CD4-positive, alpha-beta T cell treated with Interleukin-21 for 1 hour (primary cell): ENCODE measurements around the gene SRCIN1.

Experiments
- DNase-seq: peaks from one replicate; pipeline ENCODE4 v3.0.0-alpha.2; 2020

The SRCIN1 gene

DNA sequence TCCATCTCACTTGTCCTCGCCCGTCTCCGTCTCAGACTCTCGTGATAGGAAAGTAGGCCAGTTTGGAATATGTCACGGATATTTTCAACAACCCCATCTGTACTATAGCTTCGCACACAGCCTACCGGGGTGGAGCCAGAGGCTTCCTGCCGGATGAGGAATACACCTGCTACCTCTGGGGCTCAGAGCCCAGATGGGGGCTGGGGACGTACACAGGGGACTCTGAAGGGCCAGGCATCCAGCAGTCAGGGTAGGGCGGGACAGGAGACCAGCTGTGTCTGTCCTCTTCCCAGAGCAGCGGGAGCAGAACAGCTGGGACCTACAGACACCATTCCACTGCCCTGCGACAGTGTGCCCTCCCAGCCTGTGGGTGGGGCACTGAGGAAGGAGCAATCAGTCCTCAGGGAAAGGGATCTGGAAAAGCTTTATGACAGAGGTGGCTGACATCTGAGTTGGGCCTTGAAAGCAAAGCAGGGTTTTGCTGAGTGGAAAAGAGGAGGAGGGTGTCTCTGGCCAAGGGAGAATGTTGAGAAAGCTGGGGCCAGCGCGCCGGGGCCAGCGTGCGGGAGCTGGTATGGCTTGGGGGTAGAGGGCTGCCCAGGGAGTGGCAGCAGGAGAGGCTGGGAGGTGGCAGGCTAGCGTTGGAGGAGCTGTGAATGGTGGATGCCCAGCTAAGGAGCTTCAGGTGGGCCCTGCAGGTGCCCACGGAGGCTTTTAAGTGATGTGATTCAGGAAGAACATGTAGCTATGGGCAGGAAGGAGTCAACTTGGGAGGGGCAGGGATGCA is 11.5 kb upstream of the SRCIN1 start:
- DNase-seq = no peak

DNA sequence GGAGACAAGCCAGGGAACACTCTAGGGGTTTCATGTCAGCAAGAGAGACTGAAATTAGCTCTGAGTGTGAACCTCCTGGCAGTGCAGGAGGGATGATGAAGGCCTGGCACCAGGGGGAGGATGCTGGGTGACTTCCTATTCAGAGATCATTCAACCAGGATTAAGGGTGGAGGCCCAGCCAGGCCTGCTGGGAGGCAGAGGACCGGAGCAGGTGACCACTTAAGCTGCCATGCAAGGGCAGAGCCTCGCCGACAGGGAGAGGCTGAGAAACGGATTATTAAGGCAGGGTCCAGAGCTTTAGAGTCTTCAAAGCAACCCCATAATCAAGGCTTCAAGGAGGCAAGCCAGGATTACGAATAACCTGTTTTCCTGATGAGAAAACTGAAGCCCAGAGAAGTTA is 10.6 kb upstream of the SRCIN1 start:
- DNase-seq = no peak

DNA sequence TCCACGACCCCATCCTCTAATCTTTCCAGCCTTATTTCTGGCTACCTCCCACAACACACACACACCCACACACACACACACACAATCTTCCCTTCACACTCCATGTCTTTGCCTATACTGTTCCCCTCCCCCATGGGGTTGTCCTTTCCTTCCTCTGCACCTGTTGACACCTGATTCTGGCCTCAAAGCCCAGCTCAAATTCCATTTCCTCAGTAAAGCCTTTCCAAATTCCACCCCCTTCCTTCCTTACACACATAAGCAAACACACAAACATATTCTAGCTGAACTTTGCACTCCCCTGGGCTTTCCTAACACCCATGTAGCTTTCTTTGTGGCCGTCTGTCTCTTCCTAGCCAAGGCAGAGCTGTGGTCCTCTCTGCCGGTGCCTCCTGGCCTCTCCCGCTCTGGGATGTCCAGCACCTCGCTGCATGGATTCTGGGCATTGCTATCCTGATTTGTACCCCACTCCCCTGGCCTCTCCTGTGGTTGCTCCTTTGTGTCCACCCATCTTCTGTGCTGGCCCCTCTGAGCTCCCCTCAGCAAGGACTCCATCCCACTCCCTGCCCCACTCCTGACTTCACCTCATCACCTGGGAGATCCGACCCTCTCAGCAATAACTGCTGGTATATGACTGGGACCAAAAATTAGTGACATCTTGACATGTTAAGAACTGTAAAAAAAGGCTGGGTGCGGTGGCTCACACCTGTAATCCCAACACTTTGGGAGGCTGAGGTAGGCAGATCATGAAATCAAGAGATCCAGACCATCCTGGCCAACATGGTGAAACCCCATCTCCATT is 8.4 kb upstream of the SRCIN1 start:
- DNase-seq = no peak

DNA sequence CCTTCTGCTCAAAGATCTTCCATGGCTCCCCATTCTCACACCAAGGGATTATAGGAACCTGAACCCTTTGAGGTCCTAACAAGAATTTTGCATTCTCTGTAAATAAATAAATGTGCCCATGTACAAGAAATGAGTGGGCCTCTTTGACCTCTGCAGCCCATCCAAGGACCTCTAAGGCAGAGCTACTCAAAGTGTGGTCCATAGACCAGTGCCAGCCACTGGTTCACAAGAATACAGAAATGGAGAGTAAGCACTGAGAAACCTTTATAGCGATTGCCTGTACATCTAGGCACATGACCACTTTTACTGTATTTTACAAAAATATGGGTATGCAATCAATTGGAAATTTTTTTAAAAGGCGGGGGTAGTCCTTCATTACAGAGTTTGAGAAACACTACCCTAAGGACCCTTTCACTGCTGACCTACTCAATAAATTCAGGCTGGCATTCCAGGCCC is 7.8 kb upstream of the SRCIN1 start:
- DNase-seq = no peak

DNA sequence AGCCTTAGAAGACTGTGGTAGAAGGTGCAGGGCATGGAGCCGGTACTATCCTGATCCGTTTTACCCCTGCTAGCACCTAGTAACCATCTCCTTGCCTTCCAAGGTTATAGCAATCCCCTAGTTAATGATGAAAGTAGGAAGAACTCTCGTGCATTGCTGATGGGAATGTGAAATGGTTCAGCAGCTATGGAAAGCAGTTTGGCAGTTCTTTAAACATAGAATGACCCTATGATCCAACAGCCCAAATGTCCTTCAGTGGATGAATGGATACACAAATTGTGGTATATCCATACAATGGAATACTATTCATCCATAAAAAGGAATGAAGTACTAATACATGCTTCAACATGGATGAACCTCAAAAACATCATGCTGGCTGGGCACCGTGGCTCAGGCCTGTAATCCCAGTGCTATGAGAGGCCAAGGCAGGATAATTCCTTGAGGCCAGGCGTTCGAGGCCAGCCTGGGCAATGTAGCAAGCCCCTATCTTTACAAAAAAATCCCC is 6.2 kb upstream of the SRCIN1 start:
- no peak for DNase-seq

DNA sequence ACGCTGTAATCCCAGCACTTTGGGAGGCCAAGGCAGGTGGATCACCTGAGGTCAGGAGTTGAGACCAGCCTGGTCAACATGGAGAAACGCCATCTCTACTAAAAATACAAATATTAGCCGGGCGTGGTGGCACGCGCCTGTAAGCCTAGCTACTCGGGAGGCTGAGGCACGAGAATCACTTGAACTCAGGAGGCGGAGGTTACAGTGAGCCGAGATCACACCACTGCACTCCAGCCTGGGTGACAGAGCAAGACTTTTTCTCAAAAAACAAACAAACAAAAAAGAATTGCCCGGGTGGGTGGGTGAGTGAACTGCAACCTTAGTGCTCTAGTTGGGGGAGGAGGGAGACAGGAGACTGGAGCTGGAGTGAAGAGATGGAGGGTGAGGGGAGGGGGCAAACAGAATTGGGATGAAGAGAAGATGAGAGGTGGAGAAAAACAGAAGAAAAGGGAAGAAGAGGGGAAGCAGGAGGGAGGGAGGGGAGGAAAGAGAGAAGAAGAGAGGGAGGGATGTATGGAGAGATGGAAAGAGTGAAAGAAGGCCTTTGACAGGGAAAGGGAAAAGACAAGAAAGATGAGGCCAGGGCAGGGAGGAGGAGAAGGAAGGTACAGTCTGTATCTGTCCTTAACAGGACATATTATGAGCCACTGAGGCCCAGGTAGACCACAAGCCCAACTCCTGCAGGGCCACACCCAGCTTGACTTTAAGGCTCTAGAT is 5.5 kb upstream of the SRCIN1 start:
- DNase-seq = no peak

DNA sequence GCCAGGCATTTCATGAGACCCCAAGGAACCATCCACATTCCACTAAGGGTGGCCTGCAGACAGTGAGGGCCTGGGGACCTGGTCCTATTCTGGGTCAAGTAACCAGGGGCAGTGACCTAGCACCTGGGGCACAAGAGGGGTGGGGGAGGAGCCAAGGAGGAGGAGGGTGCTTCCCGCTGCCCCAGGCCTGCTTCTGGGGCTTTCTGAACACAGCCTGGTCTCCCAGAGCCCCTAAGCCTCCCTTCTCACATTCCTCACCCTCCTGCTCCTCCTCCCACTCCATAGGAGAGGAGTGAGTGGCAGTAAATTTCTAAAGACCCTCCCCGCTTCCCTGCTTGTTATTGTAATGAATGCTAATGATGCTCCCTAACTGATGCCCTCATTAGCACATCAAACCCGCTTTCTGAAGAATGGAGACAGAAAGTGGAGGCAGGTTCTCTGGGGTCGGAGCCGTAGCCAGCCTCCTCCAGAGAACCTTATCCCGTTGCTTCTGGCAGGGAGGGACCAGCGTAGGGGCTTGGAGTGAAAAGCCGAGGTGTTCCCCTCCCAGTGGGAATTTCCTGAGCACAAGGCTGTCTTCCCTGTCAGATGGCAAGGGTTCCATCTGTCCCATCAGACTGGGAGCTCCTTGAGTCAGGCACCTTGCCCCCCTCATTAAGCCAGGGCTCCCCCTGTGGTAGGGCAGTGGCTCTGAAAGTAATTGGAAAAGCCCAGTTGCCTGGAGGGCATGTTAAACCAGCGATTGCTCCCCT is 3.7 kb upstream of the SRCIN1 start:
- no peak for DNase-seq

DNA sequence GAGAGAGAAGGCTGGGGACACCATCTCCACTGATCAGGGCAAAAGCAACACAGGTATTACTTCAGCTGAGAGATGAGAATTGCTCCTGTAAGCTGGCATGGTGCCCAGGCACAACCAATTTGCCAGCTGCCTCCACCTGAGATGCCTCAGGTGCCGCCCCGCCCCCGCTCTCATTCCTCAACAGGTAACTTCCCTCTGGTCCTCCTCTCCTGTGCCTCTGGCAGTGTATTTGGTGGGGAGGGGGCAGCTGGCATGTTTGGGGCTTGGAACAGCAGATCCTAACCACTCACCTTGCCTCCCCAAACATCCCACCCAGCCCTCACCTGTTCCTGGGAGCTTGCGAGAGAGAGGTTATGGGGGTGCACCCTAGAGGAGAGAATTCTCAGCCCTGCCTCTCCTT is 2.9 kb upstream of the SRCIN1 start:
- no peak for DNase-seq

DNA sequence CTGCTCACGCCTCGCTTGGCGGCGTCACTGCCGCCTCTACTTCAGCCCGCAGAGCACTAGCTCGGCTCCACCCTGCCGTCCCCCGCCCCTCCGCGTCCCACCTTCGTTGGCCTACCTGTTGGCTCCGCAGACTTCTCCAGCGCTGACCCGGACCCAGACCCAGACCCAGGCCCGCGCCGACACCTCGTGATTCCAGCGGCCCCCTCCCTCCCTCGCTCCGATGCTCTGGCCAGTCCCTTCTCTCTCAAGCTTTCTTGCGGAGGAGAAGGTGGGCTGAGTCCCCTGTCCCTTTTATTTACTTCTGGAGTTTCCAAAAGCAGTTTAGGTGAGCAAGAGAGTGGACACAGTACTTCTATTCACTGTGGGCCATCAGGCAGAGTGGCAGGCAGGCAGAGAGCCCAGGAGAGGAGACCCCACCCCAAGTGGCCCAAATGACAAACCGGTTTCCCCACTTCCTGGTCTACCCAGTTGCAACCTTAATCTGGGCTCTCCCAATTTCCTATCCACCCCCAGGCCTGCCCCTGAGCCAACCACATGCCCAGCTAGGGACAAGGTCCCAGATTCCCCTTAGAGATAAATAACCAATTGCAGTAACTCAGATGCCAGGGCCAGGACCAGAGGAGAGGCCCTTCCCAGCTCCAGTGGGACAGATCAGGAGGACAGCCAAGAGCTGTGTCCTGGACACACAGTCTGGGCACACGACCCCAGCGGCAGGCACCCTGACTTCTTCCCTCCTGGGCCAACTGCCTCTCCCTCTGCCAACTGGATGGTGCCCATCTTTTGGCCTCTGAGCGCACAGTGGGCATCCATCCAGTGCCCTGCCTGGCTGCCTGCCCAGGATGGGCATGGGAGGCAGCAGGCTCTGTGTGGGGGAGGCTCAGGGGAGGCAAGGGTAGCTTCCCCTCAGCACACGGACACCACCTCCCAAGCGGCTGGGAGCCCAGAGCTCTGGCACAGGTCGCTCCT is 1.2 kb upstream of the SRCIN1 start:
- no peak for DNase-seq

DNA sequence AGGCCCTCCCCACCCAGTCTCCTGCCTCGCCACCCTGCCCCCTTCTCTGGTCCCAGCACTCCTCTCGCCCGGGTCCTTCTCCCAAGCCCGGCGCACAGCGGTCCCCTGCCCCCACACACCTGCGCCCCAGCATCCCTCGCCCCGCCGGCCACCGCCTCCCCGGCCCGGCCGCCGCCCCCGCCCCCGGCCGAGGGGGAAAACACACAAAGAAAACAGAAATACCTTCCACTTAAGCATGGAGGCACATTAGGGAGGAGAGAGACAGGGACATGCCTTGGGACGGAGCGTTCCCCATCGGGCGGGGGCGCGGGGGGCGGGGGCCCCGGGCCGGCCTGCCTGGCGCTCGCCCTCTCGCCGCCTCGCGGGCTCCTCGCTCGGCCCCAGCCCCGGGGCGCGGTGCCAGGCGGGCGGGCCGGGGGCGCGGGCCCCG is 326 bp downstream of the SRCIN1 start:
- DNase-seq = no peak

DNA sequence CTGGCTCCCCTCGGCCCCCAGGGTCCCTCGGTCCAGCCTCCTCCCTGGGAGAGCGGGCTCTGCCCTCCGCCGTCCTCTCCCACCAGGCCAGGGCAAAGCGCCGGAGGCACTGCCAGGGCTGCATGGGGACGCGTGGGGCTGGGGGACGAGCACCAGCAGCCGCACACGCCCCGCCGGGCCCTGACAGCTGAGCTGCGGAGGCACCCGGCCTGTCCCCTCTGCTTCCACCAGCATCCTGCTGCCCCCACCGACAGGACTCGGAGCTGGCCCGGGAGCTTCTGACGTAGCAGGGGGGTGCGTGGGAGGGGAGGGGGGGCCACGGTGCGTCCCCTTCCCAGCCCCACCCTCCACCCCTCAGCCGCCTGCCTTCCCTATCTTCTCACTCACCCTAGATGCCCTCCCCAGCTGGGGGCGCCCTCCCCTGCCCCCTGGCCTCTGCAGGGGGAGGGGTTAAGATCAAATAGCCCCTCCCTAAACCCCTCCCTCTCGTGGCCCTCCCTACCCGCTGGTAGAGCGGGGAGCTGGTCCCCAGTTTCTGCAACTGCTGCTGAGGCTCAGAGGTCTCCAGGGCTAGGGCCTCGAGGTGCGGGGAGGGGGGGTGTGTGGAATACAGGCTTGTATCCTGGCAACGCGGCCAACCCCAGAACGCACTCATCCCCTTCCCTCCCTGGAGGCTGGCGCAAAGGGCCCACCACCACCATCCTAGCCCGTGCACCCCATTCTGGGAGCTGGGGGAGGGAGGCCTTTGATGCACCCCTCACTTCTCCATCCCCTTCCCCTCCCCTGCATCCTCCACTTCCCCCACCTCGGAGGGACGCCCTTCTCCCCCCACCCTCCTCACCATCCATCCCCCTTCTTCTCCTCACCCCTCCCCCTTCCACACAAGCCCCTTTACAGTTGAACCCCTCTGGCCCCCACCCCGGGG is 1.0 kb downstream of the SRCIN1 start:
- peak; percentile 34 for DNase-seq

DNA sequence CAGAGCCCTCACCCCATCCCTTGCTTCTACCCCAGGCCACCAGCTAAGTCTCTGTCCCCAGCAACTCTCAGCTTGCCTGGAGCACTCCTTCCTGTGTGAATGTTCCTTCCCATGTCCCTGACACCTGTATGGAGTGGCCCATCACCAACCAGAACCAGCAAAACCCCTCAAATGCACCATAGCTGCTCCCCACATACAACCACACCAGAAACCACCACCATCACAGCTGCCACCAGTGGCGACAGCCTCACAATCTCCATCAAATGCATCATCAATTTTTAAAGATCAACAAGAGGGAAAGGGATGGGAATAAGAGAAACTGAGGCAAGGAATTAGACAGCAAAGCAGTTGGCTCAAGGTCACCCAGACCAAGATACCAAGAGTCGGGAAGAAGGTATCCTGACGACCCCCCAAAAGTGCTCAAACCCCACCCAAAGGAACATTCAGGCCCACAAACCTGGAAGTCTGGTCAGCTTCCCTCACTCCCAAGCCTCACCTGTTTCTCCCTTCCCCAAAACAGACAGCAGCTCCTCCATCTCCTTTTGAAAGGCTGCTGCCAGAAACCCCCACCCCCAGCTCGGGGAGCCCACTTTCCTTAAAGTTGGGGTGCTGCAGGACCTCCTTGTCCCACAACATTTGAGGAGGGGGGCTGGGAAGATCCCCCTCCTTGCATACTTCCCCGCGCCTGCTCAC is 1.8 kb downstream of the SRCIN1 start:
- DNase-seq = no peak

DNA sequence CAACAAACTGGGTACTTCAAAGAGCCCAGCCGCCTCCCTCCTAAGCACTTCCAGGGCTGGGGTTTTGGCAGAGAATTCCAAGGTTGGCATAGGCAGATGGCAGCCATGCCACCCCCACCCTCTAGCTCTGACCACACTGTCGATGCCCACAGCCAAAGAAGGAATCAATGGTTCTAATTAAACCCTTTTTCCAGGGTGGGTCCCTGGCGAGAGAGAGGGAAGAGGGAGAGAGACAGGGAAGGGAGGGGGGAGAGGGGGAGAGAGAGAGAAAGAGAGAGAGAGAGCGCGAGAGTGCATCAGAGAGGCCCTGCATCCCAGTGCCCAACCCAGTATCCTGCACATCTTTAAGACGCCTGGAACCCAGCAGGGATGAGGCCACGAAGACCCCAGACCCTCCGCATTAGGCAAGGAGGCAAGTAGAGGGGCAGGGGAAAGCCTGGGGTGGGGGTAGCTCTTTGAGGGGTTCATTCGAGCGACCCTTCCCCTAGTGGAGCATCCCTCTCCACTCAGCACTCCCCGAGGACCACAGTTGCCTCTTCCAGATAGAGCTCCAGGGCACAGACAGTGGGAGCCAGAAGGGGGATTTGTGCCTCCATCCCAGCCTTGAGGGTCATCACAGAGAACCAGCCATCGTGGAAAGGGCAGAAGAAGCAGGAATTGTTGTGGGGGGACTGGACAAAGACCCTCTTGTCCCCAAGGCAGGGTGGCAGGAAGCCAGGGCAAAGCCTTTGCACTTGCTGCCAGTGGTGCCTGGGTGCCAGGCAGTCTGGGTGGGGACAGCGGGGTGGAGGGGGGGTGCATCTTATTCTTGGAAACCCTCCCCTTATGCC is 2.6 kb downstream of the SRCIN1 start:
- no peak for DNase-seq

DNA sequence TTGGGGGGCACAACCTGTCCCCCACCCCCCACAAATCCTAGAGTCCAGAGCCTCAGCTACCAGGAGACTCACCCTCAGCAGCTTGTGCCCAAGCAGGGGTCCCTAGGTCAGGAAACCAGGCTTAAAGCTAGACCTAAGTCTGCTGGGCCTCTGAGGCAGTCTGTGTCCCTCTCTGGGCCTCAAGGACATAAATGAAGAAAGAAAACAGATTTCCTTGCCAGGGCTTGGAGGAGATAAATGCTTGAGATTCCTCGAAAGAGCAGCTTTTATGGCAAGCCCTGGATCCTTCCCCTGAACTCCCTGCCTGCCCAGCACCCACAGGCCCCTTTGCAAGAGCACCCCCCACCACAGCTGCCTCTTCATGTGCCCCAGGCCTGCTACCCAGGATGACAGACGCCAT is 3.3 kb downstream of the SRCIN1 start:
- no peak for DNase-seq

DNA sequence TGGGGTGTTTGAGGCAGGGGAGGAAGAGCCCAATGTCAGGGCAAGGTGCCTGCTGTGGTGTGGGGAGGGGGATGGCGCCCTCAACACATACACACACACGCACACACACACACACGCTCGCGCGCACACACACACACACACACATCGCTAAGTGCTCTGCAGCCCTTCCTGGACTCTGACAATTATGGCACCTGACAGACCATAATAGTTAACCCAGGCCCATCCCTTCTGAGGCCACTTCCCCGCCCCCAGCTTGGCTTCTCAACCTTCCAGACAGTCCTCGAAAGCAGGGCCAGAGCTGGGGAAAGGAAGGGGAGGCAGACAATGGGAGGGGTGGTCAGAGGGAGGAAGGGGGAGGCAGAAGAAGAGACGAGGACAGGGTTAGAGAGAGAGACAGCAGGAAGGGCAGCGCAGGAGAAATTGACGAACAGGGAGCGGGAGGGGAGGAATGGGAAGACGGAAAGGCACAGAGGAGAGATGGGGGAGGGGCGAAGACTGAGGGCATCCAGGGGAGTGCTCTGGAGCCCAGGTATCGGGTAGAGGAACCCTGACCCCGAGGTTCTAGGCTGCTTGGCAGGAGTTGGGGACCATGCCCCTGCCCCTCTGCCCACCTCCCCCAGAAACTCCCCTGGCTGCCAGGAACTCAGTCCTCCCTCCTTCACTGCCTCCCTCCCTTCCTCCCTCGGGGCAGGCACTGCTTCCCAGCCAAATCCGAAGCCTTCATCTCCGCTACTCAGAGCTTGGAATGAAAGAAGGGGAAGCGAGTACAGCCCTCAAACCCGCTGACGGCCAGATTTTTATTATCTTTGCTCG is 4.0 kb downstream of the SRCIN1 start:
- no peak for DNase-seq

DNA sequence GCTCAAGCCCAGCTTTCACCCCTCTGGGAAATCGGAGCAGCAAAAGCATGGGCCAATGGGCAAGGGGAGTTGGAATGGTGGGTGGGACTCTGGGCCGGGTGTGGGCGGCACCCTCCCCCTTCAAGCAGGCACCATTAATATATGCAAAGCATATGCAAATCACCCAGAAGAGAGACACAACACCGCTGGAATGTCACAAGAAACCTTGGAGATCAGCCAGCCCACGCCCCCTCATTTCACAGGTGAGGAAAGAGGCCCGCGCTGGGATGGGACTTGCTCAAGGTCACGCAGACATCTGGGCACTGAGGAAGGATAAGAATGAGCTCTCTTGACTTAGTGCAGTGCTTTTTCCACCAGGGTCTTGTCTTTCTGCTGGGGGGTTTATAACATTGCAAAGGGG is 4.8 kb downstream of the SRCIN1 start:
- DNase-seq = no peak

DNA sequence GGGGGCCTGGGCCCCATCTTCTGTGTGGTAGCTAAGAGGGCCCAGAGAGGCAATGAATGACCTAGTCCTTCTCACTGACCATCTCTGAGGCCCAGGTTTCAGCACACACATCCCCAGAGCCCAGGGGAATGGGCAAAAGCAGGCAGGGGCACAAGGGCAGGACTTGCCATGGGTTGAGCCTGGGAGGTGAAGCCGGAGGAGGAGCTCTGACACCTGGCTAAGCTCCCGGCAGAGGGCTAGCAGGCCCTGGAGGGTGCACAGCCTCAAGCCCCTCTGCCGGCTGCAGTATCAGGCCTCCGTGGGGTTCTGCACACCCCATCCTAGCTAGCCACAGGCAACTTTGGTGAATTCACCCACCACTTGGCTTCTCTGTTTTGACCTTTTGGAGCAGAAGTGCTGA is 5.3 kb downstream of the SRCIN1 start:
- DNase-seq = no peak

DNA sequence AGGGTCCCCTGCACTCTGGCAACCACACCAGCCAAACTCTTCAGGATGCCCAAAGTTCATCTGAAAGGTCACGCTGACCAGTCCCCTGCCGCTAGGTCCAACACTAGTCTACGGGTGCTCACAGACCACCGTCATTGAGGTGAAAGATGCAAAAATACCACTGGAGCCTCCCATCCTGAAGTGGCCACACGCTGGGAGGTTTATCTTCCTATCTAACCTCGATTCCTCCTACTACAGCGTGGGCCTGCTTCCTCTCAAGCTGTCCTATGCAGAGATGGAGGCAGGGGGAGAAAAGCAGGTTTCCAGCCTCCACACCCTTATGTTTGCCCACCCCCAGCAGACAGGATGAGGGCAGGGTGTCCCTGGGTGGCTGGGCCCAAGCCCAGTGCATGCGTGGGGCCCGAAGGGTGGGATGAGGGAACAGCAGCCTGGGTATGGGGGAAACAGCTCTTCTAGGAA is 6.3 kb downstream of the SRCIN1 start:
- DNase-seq = no peak
